Measurements from ENCODE around the gene LRRK2.

GRCh38 chr12:40238979-40239378, 14.2 kb downstream of the LRRK2 start:
- TF ChIP-seq CTCF (IDR thresholded peaks at IDR 0.05) (no peak), POLR2A (IDR thresholded peaks at IDR 0.05) (no peak)

Measured in prostate gland (tissue), 2 donors.